Spleen (tissue), 11 donors: Measurements from ENCODE around the gene WDR72. TPM values are rescaled to one million over a fixed set of nuclear protein-coding genes. Genes with fewer than 3 reads are reported as not detected.
"Not testable (repeated sequence)": the region's sequence is repeated elsewhere in the genome, so short reads cannot be mapped to it uniquely, and the experiment has no call there.

ENCODE experiments used
- DNase-seq: peaks from one replicate; pipeline ENCODE4 v3.0.0-alpha.2; 2020
- H3K27ac ChIP-seq, 8 donors: fragments of 200-600 bp; sonication (generic) in 7 of 8; 1 replicate in 4 of 8; 2 replicates in 4 of 8; pipeline versions ENCODE4 v1.5.0 to v1.8.0; 2016 to 2021; ENCODE audit warnings: inconsistent platforms in 4 of 8, mild to moderate bottlenecking in 4 of 8, moderate library complexity in 1 of 8
- H3K27me3 ChIP-seq, 7 donors: fragments of 200-600 bp; sonication (generic) in 6 of 7; replicated peaks in 1 of 7; 1 replicate in 4 of 7; 2 replicates in 3 of 7; pipeline versions ENCODE4 v1.5.0 to v1.8.0; 2016 to 2021; ENCODE audit warnings: inconsistent platforms in 3 of 7, mild to moderate bottlenecking in 1 of 7
- H3K36me3 ChIP-seq, 6 donors: fragments of 200-600 bp; sonication (generic) in 5 of 6; 1 replicate in 4 of 6; 2 replicates in 2 of 6; pipeline versions ENCODE4 v1.5.0 to v1.8.0; 2016 to 2021; ENCODE audit warnings: inconsistent platforms in 2 of 6
- H3K4me1 ChIP-seq, 6 donors: fragments of 200-600 bp; sonication (generic) in 5 of 6; 1 replicate in 3 of 6; 2 replicates in 3 of 6; pipeline versions ENCODE4 v1.5.0 to v1.8.0; 2016 to 2021; ENCODE audit warnings: inconsistent platforms in 3 of 6
- H3K4me3 ChIP-seq, 8 donors: fragments of 200-600 bp; sonication (generic) in 7 of 8; 1 replicate in 4 of 8; 2 replicates in 4 of 8; pipeline versions ENCODE4 v1.5.0 to v1.8.0; 2016 to 2021; ENCODE audit warnings: inconsistent platforms in 4 of 8, mild to moderate bottlenecking in 4 of 8, moderate library complexity in 2 of 8
- H3K9me3 ChIP-seq, 8 donors: fragments of 200-600 bp; sonication (generic) in 7 of 8; 1 replicate in 4 of 8; 2 replicates in 4 of 8; pipeline versions ENCODE4 v1.5.0 to v1.8.0; 2016 to 2021; ENCODE audit warnings: inconsistent platforms in 4 of 8
- POLR2A ChIP-seq, 3 donors: fragments of 450-650 bp; IDR thresholded peaks; one replicate each; pipeline ENCODE4 v1.5.1; 2017; ENCODE audit warnings: antibody characterized with exemption in 3 of 3, mild to moderate bottlenecking in 1 of 3
- POLR2AphosphoS5 ChIP-seq, 3 donors: sonication (generic); formaldehyde crosslinking; IDR thresholded peaks; one replicate each; pipeline ENCODE4 v1.5.1; 2017; ENCODE audit warnings: antibody characterized with exemption in 3 of 3
- WGBS, 5 donors: extraction: QIAGEN DNeasy Blood & Tissue Kit in 3 of 5; methylation state at CpG; one replicate each; pipeline versions ENCODE4 v1.1.5 to v1.1.7; 2013 to 2018; 5-methylcytosine and 5-hydroxymethylcytosine counted together
- intact Hi-C: fragments of 100-400 bp; cut with DNase I; formaldehyde crosslinking; loops from one replicate; pipeline ENCODE4 v1.15.0; 2023; ENCODE audit warnings: low total_unique reads
- polyA plus RNA-seq, 3 donors: library from polyadenylated mRNA; stranded (reverse); fragments of 200-250 nt; gene quantifications; one replicate each; pipeline ENCODE4 v1.2.1, GENCODE V29; 2013
- total RNA-seq, 7 donors: library from RNA; depleted of rRNA in 3 of 7; stranded (reverse); fragments of >200 nt in 3 of 7; fragmentation: NEBNext Ultra II Directional in 4 of 7; extraction: Animal tissue kit (Norgen Biotek cat#: 25700) in 4 of 7; gene quantifications; one replicate each; pipeline versions ENCODE4 v1.1.0 to v1.2.1, GENCODE V29; 2016 to 2021
- TF ChIP-seq, protein P1 (sequence below), 11 experiments: fragments of 200-600 bp in 7 of 11; fragments of 450-650 bp in 4 of 11; sonication (generic) in 4 of 11; IDR thresholded peaks in 8 of 11; conservative IDR thresholded peaks in 3 of 11; 1 replicate in 7 of 11; 2 replicates in 4 of 11; pipeline versions ENCODE4 v1.4.0 to v1.8.0; 2016 to 2021; ENCODE audit warnings: antibody characterized with exemption in 11 of 11, inconsistent platforms in 4 of 11, mild to moderate bottlenecking in 1 of 11
- donor health status: healthy with polysubstance abuse.
- donor health status: DM: no; HTN: no; CAD: no; lungs with moderate emphysema.
- donor health status: DM: no; HTN: no; CAD: no.
- donor health status: Bipolar disorder and iron deficiency.
- donor health status: healthy.
- donor health status: DM: no; HTN: no; CAD: no.
- donor health status: DM: yes; HTN: yes; CAD: no.

WDR72 gene
- total and polyA plus RNA-seq, 10 donors, result not detected

DNA sequence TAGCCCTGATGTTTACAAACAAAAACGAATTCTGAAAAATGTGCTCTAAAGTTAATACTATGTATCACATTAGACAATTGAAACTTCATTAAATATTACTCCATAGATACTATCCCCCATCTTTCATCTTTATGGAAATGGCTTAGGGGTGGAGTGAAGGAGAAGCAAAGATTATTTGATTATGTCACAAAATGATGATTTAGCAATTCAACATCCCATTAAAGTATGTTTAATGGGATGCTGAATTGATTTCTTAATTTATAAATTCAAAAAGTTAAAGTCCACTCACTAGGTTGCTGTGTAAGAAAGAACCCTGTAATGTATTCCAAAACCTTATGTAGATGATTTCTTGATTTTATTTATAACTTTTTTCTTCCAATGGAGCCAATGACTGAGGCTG, 201.1 kb downstream of the WDR72 start:
- DNase-seq, result no peak
- WGBS, 5 donors, result 59 to 83% (median 73%) methylated on average over 1 of the region's 1 CpG
- intact Hi-C loops, result no loop called here
- Histone ChIP-seq H3K9me3 (no peaks in the 10 kb centered on the region), H3K27ac (no peak overlapping the region), H3K4me3 (no peak overlapping the region), H3K27me3 (no peaks in the 10 kb centered on the region), H3K36me3 (no peaks in the 10 kb centered on the region), H3K4me1 (no peaks in the 10 kb centered on the region)
- TF ChIP-seq, protein P1, sequence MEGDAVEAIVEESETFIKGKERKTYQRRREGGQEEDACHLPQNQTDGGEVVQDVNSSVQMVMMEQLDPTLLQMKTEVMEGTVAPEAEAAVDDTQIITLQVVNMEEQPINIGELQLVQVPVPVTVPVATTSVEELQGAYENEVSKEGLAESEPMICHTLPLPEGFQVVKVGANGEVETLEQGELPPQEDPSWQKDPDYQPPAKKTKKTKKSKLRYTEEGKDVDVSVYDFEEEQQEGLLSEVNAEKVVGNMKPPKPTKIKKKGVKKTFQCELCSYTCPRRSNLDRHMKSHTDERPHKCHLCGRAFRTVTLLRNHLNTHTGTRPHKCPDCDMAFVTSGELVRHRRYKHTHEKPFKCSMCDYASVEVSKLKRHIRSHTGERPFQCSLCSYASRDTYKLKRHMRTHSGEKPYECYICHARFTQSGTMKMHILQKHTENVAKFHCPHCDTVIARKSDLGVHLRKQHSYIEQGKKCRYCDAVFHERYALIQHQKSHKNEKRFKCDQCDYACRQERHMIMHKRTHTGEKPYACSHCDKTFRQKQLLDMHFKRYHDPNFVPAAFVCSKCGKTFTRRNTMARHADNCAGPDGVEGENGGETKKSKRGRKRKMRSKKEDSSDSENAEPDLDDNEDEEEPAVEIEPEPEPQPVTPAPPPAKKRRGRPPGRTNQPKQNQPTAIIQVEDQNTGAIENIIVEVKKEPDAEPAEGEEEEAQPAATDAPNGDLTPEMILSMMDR (IDR thresholded peaks at IDR 0.05 in 8 of 11, conservative IDR thresholded peaks at IDR 0.05 in 3 of 11), result no peak
- TF ChIP-seq POLR2AphosphoS5 (IDR thresholded peaks at IDR 0.05) (no peak), POLR2A (IDR thresholded peaks at IDR 0.05) (no peak)

DNA sequence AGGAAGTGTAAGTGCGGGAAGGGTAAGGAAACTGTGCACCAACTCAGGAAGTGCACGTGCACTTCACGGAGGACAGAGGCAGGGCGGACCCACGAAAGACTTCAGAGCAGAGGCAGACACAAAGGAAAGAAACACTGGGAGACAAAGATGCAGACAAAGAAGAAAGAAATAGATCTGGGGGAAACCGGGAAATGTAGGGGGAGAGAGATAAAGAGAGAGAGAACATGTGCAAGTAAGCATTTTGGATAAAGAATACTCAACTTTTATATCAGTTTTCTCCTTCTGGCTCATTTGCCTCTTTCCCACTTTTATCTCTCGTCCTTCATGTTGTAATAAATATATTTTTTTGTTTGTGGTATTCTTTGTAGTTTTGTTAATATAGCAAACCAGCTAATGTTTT, 204.2 kb downstream of the WDR72 start:
- intact Hi-C loops, result no loop called here
- Histone ChIP-seq H3K9me3 (no peaks in the 10 kb centered on the region), H3K36me3 (no peaks in the 10 kb centered on the region), H3K4me3 (no peak overlapping the region), H3K27me3 (no peaks in the 10 kb centered on the region), H3K27ac (no peak overlapping the region), H3K4me1 (no peaks in the 10 kb centered on the region)
- DNase-seq, result no peak
- TF ChIP-seq POLR2AphosphoS5 (IDR thresholded peaks at IDR 0.05) (no peak), POLR2A (IDR thresholded peaks at IDR 0.05) (no peak)
- TF ChIP-seq, protein P1 (IDR thresholded peaks at IDR 0.05 in 8 of 11, conservative IDR thresholded peaks at IDR 0.05 in 3 of 11), result no peak
- 12 to 20% (median 17%) methylated on average over 7 of the region's 7 CpGs for WGBS, 5 donors

DNA sequence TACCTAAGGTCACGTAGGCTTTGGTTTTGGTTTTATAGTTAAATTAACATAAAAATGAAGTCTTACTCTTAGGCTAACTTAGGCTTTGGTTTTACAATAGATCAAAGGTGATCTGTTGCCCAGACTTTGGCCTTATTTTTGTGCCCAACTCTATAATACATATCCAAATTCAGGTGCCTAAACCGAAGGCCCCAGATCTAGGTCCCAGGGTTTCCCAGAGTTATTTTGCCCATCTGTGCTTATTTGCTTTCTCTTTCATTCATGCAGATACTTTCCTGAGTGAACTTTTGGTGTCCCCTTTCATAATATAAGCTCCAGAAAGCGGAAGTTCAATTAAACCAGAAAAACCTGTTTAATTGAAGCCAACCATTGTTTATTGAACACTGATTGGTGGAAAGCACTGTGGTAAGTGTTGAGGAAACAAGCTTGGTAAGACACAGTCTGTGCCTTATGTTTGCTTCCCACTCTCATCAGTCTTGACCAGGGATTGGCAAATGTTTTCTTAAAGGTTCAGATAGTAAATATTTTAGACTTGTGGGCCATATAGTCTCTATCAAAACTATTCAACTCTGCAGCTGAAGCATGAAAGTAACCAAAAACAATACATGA, 209.7 kb downstream of the WDR72 start:
- Histone ChIP-seq H3K4me1 (no peaks in the 10 kb centered on the region), H3K27ac (no peak overlapping the region), H3K36me3 (no peaks in the 10 kb centered on the region), H3K4me3 (no peak overlapping the region), H3K27me3 (no peaks in the 10 kb centered on the region), H3K9me3 (no peaks in the 10 kb centered on the region)
- no peak for DNase-seq
- TF ChIP-seq POLR2A (IDR thresholded peaks at IDR 0.05), result no peak
- no peak for TF ChIP-seq POLR2AphosphoS5 (IDR thresholded peaks at IDR 0.05)
- TF ChIP-seq, protein P1 (IDR thresholded peaks at IDR 0.05 in 8 of 11, conservative IDR thresholded peaks at IDR 0.05 in 3 of 11), result no peak
- 77 to 86% (median 81%) methylated on average over 3 of the region's 3 CpGs for WGBS, 5 donors
- intact Hi-C loops, result no loop called here

DNA sequence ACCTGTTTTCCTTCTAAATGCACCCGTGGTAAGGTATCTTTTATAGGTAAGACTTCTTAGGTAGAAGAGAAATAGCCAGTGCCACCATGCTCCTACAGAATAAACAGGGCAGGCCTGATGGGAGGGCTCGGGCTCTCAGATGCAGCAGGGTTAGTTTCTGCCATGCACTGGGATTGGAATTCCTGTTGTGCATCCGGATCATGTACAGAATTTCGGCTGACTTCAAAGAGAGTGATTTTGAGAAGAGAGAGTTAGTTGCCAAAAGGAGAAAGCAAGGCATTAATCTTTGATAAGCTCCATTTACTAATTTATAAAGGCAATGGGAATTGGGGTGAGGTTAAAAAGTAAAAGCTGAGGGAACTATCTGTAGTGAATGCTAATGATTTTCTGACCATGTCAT, 211.2 kb downstream of the WDR72 start:
- no peak for DNase-seq
- 75 to 91% (median 85%) methylated on average over 4 of the region's 4 CpGs for WGBS, 5 donors
- intact Hi-C loops, result no loop called here
- no peaks in the 10 kb centered on the region for H3K27me3 ChIP-seq
- TF ChIP-seq, protein P1 (IDR thresholded peaks at IDR 0.05 in 8 of 11, conservative IDR thresholded peaks at IDR 0.05 in 3 of 11), result no peak
- TF ChIP-seq POLR2A (IDR thresholded peaks at IDR 0.05) (no peak), POLR2AphosphoS5 (IDR thresholded peaks at IDR 0.05) (no peak)
- H3K4me3 ChIP-seq, result no peak overlapping the region
- H3K4me1 ChIP-seq, result no peaks in the 10 kb centered on the region
- no peaks in the 10 kb centered on the region for H3K36me3 ChIP-seq
- no peaks in the 10 kb centered on the region for H3K9me3 ChIP-seq
- no peak overlapping the region for H3K27ac ChIP-seq

DNA sequence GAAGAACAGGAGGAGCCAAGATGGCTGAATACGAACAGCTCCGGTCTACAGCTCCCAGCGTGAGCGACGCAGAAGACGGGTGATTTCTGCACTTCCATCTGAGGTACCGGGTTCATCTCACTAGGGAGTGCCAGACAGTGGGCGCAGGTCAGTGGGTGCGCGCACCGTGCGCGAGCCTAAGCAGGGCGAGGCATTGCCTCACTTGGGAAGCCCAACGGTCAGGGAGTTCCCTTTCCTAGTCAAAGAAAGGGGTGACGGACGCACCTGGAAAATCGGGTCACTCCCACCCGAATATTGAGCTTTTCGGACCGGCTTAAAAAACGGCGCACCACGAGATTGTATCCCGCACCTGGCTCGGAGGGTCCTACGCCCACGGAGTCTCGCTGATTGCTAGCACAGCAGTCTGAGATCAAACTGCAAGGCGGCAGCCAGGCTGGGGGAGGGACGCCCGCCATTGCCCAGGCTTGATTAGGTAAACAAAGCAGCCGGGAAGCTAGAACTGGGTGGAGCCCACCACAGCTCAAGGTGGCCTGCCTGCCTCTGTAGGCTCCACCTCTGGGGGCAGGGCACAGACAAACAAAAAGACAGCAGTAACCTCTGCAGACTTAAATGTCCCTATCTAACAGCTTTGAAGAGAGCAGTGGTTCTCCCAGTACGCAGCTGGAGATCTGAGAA, 218.7 kb downstream of the WDR72 start:
- H3K27ac ChIP-seq, H3K9me3 ChIP-seq, intact Hi-C loops, H3K4me3 ChIP-seq, H3K27me3 ChIP-seq, DNase-seq, H3K4me1 ChIP-seq, H3K36me3 ChIP-seq: not testable (repeated sequence)
- 91 to 95% (median 93%) methylated on average over 26 to 34 of the region's 34 CpGs for WGBS, 5 donors
